ENCODE data around the gene CCDC78.

The CCDC78 gene

GRCh38 chr16:726438-727290, at the start of gene CCDC78, which contains the start of gene HAGHL:
Gene CCDC78 (minus strand): TSS chr16:726443. CDS start chr16:726367, 76 bp downstream.
Gene HAGHL (plus strand): TSS chr16:727106. CDS start chr16:727510, 404 bp downstream.
- DNase-seq (ENCODE audit: low spot score), result peak; percentile 81

- no peak for DNase-seq (ENCODE audit: low spot score)
Measured at GRCh38 chr16:775236-775796, 49.1 kb upstream of the CCDC78 start.

GRCh38 chr16:774086-775001, 48.1 kb upstream of the CCDC78 start:
- no peak for DNase-seq (ENCODE audit: low spot score)

GRCh38 chr16:772959-773358, 46.7 kb upstream of the CCDC78 start:
- no peak for DNase-seq (ENCODE audit: low spot score)

- DNase-seq (ENCODE audit: low spot score), result no peak
Measured at GRCh38 chr16:770411-770810, 44.2 kb upstream of the CCDC78 start.

GRCh38 chr16:769934-770333, 43.7 kb upstream of the CCDC78 start:
- no peak for DNase-seq (ENCODE audit: low spot score)

GRCh38 chr16:769184-769784, 43.0 kb upstream of the CCDC78 start:
- DNase-seq (ENCODE audit: low spot score), result no peak

GRCh38 chr16:768428-768827, 42.2 kb upstream of the CCDC78 start:
- no peak for DNase-seq (ENCODE audit: low spot score)

- DNase-seq (ENCODE audit: low spot score), result no peak
Measured at GRCh38 chr16:767743-768235, 41.5 kb upstream of the CCDC78 start.

- DNase-seq (ENCODE audit: low spot score), result no peak
Measured at GRCh38 chr16:766820-767640, 40.8 kb upstream of the CCDC78 start.

GRCh38 chr16:766008-766819, 40.0 kb upstream of the CCDC78 start:
- no peak for DNase-seq (ENCODE audit: low spot score)

- DNase-seq (ENCODE audit: low spot score), result no peak
Measured at GRCh38 chr16:765488-765865, 39.2 kb upstream of the CCDC78 start.

- DNase-seq (ENCODE audit: low spot score), result no peak
Measured at GRCh38 chr16:764848-765487, 38.7 kb upstream of the CCDC78 start.

- DNase-seq (ENCODE audit: low spot score), result no peak
Measured at GRCh38 chr16:764184-764750, 38.0 kb upstream of the CCDC78 start.

- DNase-seq (ENCODE audit: low spot score), result no peak
Measured at GRCh38 chr16:763369-764183, 37.3 kb upstream of the CCDC78 start.

GRCh38 chr16:762595-763268, 36.5 kb upstream of the CCDC78 start:
- no peak for DNase-seq (ENCODE audit: low spot score)

- no peak for DNase-seq (ENCODE audit: low spot score)
Measured at GRCh38 chr16:761625-762513, 35.6 kb upstream of the CCDC78 start.
